OCI-LY7 (cell line): ENCODE measurements around the gene SEMA7A. TPM values are rescaled to one million over a fixed set of nuclear protein-coding genes. Genes with fewer than 3 reads are reported as not detected.

Source experiments
- BruUV-seq: library from RNA; stranded (reverse); fragments of 400-500 nt; replicated peaks from 2 replicates; lab custom pipeline; 2021; lab: Mats Ljungman, UMichigan
- CTCF ChIA-PET: fragments of 300-600 bp; sonication (Branson Sonifier 250); formaldehyde crosslinking; loops from one replicate; lab custom pipeline; 2022; ENCODE audit warnings: antibody characterized with exemption; ENCODE audit not compliant: unreplicated experiment; lab: Charles Lee
- POLR2A ChIA-PET: fragments of 300-600 bp; sonication (Branson Sonifier 250); formaldehyde crosslinking; loops from one replicate; lab custom pipeline; 2022; ENCODE audit warnings: antibody characterized with exemption; lab: Charles Lee
- DNase-seq: peaks from one replicate; pipeline ENCODE4 v3.0.0-alpha.2; 2015; ENCODE audit warnings: low spot score
- H2AFZ ChIP-seq: fragments of 200-600 bp; sonication (generic), shearing (Covaris generic); 2 replicates; pipeline ENCODE4 v1.6.1; 2014; ENCODE audit warnings: mild to moderate bottlenecking, antibody characterized with exemption, low read length, moderate library complexity
- H3K27ac ChIP-seq: fragments of 200-600 bp; sonication (generic); 2 replicates; pipeline ENCODE4 v1.5.1; 2014; ENCODE audit warnings: mixed run types, low read depth, mild to moderate bottlenecking, moderate library complexity, low read length, inconsistent platforms; ENCODE audit not compliant: poor library complexity, severe bottlenecking
- H3K36me3 ChIP-seq: fragments of 200-600 bp; sonication (generic); 2 replicates; pipeline ENCODE4 v1.6.1; 2014; ENCODE audit warnings: mild to moderate bottlenecking, antibody characterized with exemption, low read length, moderate library complexity, mixed read lengths; ENCODE audit not compliant: insufficient read depth
- H3K4me1 ChIP-seq: fragments of 200-600 bp; sonication (generic); 2 replicates; pipeline ENCODE4 v1.5.1; 2014; ENCODE audit warnings: mild to moderate bottlenecking, low read length; ENCODE audit not compliant: insufficient read depth, poor library complexity, severe bottlenecking
- H3K4me2 ChIP-seq: fragments of 200-600 bp; sonication (generic); 2 replicates; pipeline ENCODE4 v1.6.1; 2014; ENCODE audit warnings: mild to moderate bottlenecking, low read length
- H3K4me3 ChIP-seq: fragments of 200-600 bp; sonication (generic); 2 replicates; pipeline ENCODE4 v1.5.1; 2014; ENCODE audit warnings: mild to moderate bottlenecking, low read depth, low read length; ENCODE audit not compliant: poor library complexity, severe bottlenecking
- H3K79me2 ChIP-seq: fragments of 200-600 bp; sonication (generic); 2 replicates; pipeline ENCODE4 v1.6.1; 2016; ENCODE audit warnings: low read depth, mild to moderate bottlenecking, low read length, moderate library complexity, mixed read lengths; ENCODE audit not compliant: insufficient read depth
- H3K9me2 ChIP-seq: fragments of 200-600 bp; sonication (generic); 2 replicates; pipeline ENCODE4 v1.6.1; 2016; ENCODE audit warnings: mild to moderate bottlenecking, low read length, mixed read lengths; ENCODE audit not compliant: insufficient read depth
- H3K9me3 ChIP-seq: fragments of 200-600 bp; sonication (generic); 2 replicates; pipeline ENCODE4 v1.6.1; 2014; ENCODE audit warnings: mild to moderate bottlenecking, mixed run types, low read length, mixed read lengths
- H4K20me1 ChIP-seq: fragments of 200-600 bp; sonication (generic); 2 replicates; pipeline ENCODE4 v1.6.1; 2014; ENCODE audit warnings: mild to moderate bottlenecking, antibody characterized with exemption, low read length, moderate library complexity, mixed read lengths; ENCODE audit not compliant: insufficient read depth
- CTCF ChIP-seq: fragments of 200-600 bp; sonication (generic); conservative IDR thresholded peaks from 2 replicates; pipeline ENCODE4 v1.5.1; 2014; ENCODE audit warnings: mild to moderate bottlenecking, antibody characterized with exemption, low read length, moderate library complexity, mixed read lengths
- EZH2phosphoT487 ChIP-seq: fragments of 200-600 bp; sonication (generic); IDR thresholded peaks from 2 replicates; pipeline ENCODE4 v1.6.1; 2018; ENCODE audit warnings: low read depth, borderline replicate concordance, mild to moderate bottlenecking, mixed run types, antibody characterized with exemption, low read length, moderate library complexity, mixed read lengths
- intact Hi-C: fragments of 100-400 bp; cut with micrococcal nuclease; formaldehyde crosslinking; loops from one replicate; pipeline ENCODE4 v1.10.0; 2022; ENCODE audit not compliant: unreplicated experiment
- total RNA-seq, 2 experiments: library from RNA; depleted of rRNA in 1 of 2; stranded (reverse); fragments of >200 nt in 1 of 2; shearing (Covaris generic) in 1 of 2; gene quantifications; 2 replicates each; pipeline ENCODE4 v1.2.3, GENCODE V29; 2014 to 2022

The SEMA7A gene
- total RNA-seq, 2 experiments from 2014 or later = 0.06 to 1.0 TPM

GRCh38 chr15:74422265-74422651 is 11.5 kb downstream of the SEMA7A start:
- H3K4me2 ChIP-seq = no peak overlapping the region
- H2AFZ ChIP-seq = no peak overlapping the region
- no peaks in the 10 kb centered on the region for H3K79me2 ChIP-seq
- no peak for DNase-seq
- H3K9me3 ChIP-seq = no peaks in the 10 kb centered on the region
- ChIA-PET POLR2A (interaction anchor here (0.6 kb wide), 1 partner anchor 169 kb away, joined by 3 read pairs; no protein-coding TSS in a partner anchor), CTCF (no interaction called here)
- H3K36me3 ChIP-seq = no peaks in the 10 kb centered on the region
- no peak overlapping the region for H3K27ac ChIP-seq
- intact Hi-C loops = no loop called here
- TF ChIP-seq CTCF (no peak), EZH2phosphoT487 (no peak)
- H3K4me1 ChIP-seq = peaks cover 16% of the 10 kb centered on the region
- H3K4me3 ChIP-seq = no peak overlapping the region
- no peaks in the 10 kb centered on the region for H4K20me1 ChIP-seq
- H3K9me2 ChIP-seq = no peaks in the 10 kb centered on the region
- no TSS peak for BruUV-seq

GRCh38 chr15:74421302-74422245 is 12.2 kb downstream of the SEMA7A start:
- DNase-seq = no peak
- no peaks in the 10 kb centered on the region for H3K79me2 ChIP-seq
- no peaks in the 10 kb centered on the region for H3K36me3 ChIP-seq
- no peak overlapping the region for H3K27ac ChIP-seq
- H4K20me1 ChIP-seq = no peaks in the 10 kb centered on the region
- TF ChIP-seq EZH2phosphoT487 (no peak), CTCF (no peak)
- H3K4me2 ChIP-seq = no peak overlapping the region
- ChIA-PET CTCF (no interaction called here), POLR2A (interaction anchor here (0.6 to 0.7 kb wide), 2 partner anchors 168 to 179 kb away, joined by 3 read pairs; no protein-coding TSS in a partner anchor)
- no peak overlapping the region for H2AFZ ChIP-seq
- H3K4me3 ChIP-seq = no peak overlapping the region
- BruUV-seq = no TSS peak
- intact Hi-C loops = no loop called here
- peaks cover 16% of the 10 kb centered on the region for H3K4me1 ChIP-seq
- H3K9me3 ChIP-seq = no peaks in the 10 kb centered on the region
- H3K9me2 ChIP-seq = no peaks in the 10 kb centered on the region
